MM.1S (cell line): ENCODE measurements around the gene MEPE.

Source experiments
- DNase-seq: peaks from one replicate; pipeline ENCODE4 v3.0.0-alpha.2; 2015
- H2AFZ ChIP-seq: fragments of 300-600 bp; sonication (generic); 2 replicates; pipeline ENCODE4 v1.6.0; 2016; ENCODE audit warnings: antibody characterized with exemption, low read length
- H3F3A ChIP-seq: fragments of 300-600 bp; sonication (generic); 2 replicates; pipeline ENCODE4 v1.6.1; 2016; ENCODE audit warnings: mild to moderate bottlenecking, antibody characterized with exemption, low read length, moderate library complexity, mixed read lengths; ENCODE audit not compliant: insufficient read depth
- H3K27ac ChIP-seq: fragments of 300-600 bp; sonication (generic); 2 replicates; pipeline ENCODE4 v1.5.1; 2016; ENCODE audit warnings: mild to moderate bottlenecking, low read length
- H3K27me3 ChIP-seq: fragments of 300-600 bp; sonication (generic); replicated peaks from 2 replicates; pipeline ENCODE4 v1.6.0; 2016; ENCODE audit warnings: low read length; ENCODE audit not compliant: insufficient read depth
- H3K36me3 ChIP-seq: fragments of 300-600 bp; sonication (generic); replicated peaks from 2 replicates; pipeline ENCODE4 v1.6.1; 2016; ENCODE audit warnings: mild to moderate bottlenecking, low read length, mixed read lengths; ENCODE audit not compliant: insufficient read depth
- H3K4me1 ChIP-seq: fragments of 300-600 bp; sonication (generic); 2 replicates; pipeline ENCODE4 v1.6.1; 2016; ENCODE audit warnings: low read length, mixed read lengths
- H3K4me2 ChIP-seq: fragments of 300-600 bp; sonication (generic); 2 replicates; pipeline ENCODE4 v1.6.0; 2016; ENCODE audit warnings: low read depth, low read length
- H3K4me3 ChIP-seq: fragments of 300-600 bp; sonication (generic); 2 replicates; pipeline ENCODE4 v1.5.1; 2016; ENCODE audit warnings: low read length, mixed read lengths
- H3K79me2 ChIP-seq: fragments of 300-600 bp; sonication (generic); 2 replicates; pipeline ENCODE4 v1.6.1; 2016; ENCODE audit warnings: mixed run types, low read length, mixed read lengths
- H3K9ac ChIP-seq: fragments of 300-600 bp; sonication (generic); 2 replicates; pipeline ENCODE4 v1.6.1; 2016; ENCODE audit warnings: low read length, mixed read lengths
- H3K9me2 ChIP-seq: fragments of 300-600 bp; sonication (generic); replicated peaks from 2 replicates; pipeline ENCODE4 v1.6.1; 2016; ENCODE audit warnings: mild to moderate bottlenecking, low read length, mixed read lengths; ENCODE audit not compliant: insufficient read depth
- H3K9me3 ChIP-seq: fragments of 300-600 bp; sonication (generic); replicated peaks from 2 replicates; pipeline ENCODE4 v1.6.1; 2016; ENCODE audit warnings: mild to moderate bottlenecking, low read length, mixed read lengths; ENCODE audit not compliant: insufficient read depth
- H4K20me1 ChIP-seq: fragments of 300-600 bp; sonication (generic); 2 replicates; pipeline ENCODE4 v1.6.1; 2016; ENCODE audit warnings: mild to moderate bottlenecking, low read length, moderate library complexity, mixed read lengths; ENCODE audit not compliant: insufficient read depth
- EZH2 ChIP-seq: fragments of 300-600 bp; sonication (generic); optimal IDR thresholded peaks from 2 replicates; pipeline ENCODE3; 2017; ENCODE audit warnings: low read depth, mild to moderate bottlenecking, antibody characterized with exemption, low read length, mixed read lengths
- EZH2phosphoT487 ChIP-seq: fragments of 300-600 bp; sonication (generic); IDR thresholded peaks from 2 replicates; pipeline ENCODE4 v1.6.1; 2018; ENCODE audit warnings: antibody characterized with exemption, low read length
- TF ChIP-seq, protein P1 (sequence below): fragments of 300-600 bp; sonication (generic); IDR thresholded peaks from 2 replicates; pipeline ENCODE4 v1.5.1; 2016; ENCODE audit warnings: antibody characterized with exemption, low read length, mixed read lengths

The MEPE gene

DNA sequence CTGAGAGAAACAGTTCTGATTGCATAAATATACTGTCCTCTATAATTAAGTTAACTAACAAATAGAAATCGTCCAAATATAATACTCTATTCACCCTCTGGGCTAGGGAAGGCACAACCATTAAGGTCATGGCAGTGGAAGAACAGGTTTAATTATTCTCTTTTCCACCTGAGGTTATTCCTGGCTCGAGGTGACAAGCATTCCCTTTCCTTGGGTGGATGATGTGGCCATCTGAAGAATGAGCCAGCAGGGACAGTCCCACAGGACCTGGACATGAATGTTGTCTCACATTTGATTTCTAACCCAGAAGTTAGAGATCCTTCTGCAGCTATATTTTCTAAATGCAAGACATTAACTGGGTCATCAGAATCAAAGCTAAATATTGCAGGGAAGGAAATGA lies 27.9 kb upstream of the MEPE start:
- Histone ChIP-seq H3K4me2 (no peak overlapping the region), H3F3A (no peaks in the 10 kb centered on the region), H2AFZ (no peak overlapping the region), H4K20me1 (no peaks in the 10 kb centered on the region), H3K9me2 (no peaks in the 10 kb centered on the region), H3K36me3 (no peaks in the 10 kb centered on the region), H3K4me1 (no peaks in the 10 kb centered on the region), H3K9ac (no peak overlapping the region), H3K27ac (no peak overlapping the region), H3K27me3 (no peaks in the 10 kb centered on the region), H3K9me3 (no peaks in the 10 kb centered on the region), H3K4me3 (no peak overlapping the region), H3K79me2 (no peaks in the 10 kb centered on the region)
- no peak for DNase-seq
- TF ChIP-seq, protein P1, sequence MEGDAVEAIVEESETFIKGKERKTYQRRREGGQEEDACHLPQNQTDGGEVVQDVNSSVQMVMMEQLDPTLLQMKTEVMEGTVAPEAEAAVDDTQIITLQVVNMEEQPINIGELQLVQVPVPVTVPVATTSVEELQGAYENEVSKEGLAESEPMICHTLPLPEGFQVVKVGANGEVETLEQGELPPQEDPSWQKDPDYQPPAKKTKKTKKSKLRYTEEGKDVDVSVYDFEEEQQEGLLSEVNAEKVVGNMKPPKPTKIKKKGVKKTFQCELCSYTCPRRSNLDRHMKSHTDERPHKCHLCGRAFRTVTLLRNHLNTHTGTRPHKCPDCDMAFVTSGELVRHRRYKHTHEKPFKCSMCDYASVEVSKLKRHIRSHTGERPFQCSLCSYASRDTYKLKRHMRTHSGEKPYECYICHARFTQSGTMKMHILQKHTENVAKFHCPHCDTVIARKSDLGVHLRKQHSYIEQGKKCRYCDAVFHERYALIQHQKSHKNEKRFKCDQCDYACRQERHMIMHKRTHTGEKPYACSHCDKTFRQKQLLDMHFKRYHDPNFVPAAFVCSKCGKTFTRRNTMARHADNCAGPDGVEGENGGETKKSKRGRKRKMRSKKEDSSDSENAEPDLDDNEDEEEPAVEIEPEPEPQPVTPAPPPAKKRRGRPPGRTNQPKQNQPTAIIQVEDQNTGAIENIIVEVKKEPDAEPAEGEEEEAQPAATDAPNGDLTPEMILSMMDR, result no peak
- no peak for TF ChIP-seq EZH2
- no peak for TF ChIP-seq EZH2phosphoT487

- no peaks in the 10 kb centered on the region for H4K20me1 ChIP-seq
- TF ChIP-seq, protein P1, result no peak
- TF ChIP-seq EZH2, result no peak
- no peak for TF ChIP-seq EZH2phosphoT487
- no peak overlapping the region for H3K4me2 ChIP-seq
- no peaks in the 10 kb centered on the region for H3K79me2 ChIP-seq
- no peak overlapping the region for H3K9ac ChIP-seq
- no peaks in the 10 kb centered on the region for H3K36me3 ChIP-seq
- no peaks in the 10 kb centered on the region for H3K9me3 ChIP-seq
- H3K9me2 ChIP-seq, result no peaks in the 10 kb centered on the region
- no peak overlapping the region for H3K4me3 ChIP-seq
- no peak overlapping the region for H3K27ac ChIP-seq
- H2AFZ ChIP-seq, result no peak overlapping the region
- no peaks in the 10 kb centered on the region for H3K4me1 ChIP-seq
- no peaks in the 10 kb centered on the region for H3K27me3 ChIP-seq
- DNase-seq, result no peak
- H3F3A ChIP-seq, result no peaks in the 10 kb centered on the region
Observed at GRCh38 chr4:87805971-87806370, 26.8 kb upstream of the MEPE start.

- Histone ChIP-seq H3K4me1 (no peaks in the 10 kb centered on the region), H3F3A (no peaks in the 10 kb centered on the region), H4K20me1 (no peaks in the 10 kb centered on the region), H3K27me3 (no peaks in the 10 kb centered on the region), H3K27ac (no peak overlapping the region), H3K9me2 (no peaks in the 10 kb centered on the region), H3K9me3 (no peaks in the 10 kb centered on the region), H3K4me3 (no peak overlapping the region), H3K4me2 (no peak overlapping the region), H2AFZ (no peak overlapping the region), H3K9ac (no peak overlapping the region), H3K36me3 (no peaks in the 10 kb centered on the region), H3K79me2 (no peaks in the 10 kb centered on the region)
- TF ChIP-seq EZH2phosphoT487 (no peak), EZH2 (no peak)
- TF ChIP-seq, protein P1, result no peak
- DNase-seq, result no peak
Observed at GRCh38 chr4:87806520-87806919, 26.2 kb upstream of the MEPE start.

DNA sequence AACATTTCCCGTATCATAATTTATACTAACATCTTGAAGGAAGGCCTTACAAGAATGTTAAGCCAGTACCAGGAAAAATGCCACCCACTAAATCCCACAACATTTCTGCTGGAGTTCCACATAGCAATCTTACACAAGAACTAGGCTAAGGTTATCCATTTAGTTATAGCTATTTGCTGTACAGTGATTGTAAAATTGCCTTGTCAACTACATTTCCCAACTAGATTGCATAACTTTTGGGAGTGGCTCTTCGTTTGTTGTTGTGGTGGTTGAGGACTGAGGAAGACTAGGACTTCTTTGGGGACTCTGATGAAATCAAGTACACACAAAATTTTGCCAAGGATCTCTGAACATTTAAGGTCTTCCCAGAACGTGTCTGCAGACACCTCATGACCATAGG lies 25.4 kb upstream of the MEPE start:
- no peaks in the 10 kb centered on the region for H3F3A ChIP-seq
- no peak overlapping the region for H3K4me2 ChIP-seq
- H3K36me3 ChIP-seq, result no peaks in the 10 kb centered on the region
- H2AFZ ChIP-seq, result no peak overlapping the region
- TF ChIP-seq EZH2 (no peak), EZH2phosphoT487 (no peak)
- TF ChIP-seq, protein P1, result no peak
- H3K9me2 ChIP-seq, result no peaks in the 10 kb centered on the region
- H3K9ac ChIP-seq, result no peak overlapping the region
- H3K27ac ChIP-seq, result no peak overlapping the region
- no peaks in the 10 kb centered on the region for H3K4me1 ChIP-seq
- no peaks in the 10 kb centered on the region for H3K79me2 ChIP-seq
- no peak for DNase-seq
- H3K9me3 ChIP-seq, result no peaks in the 10 kb centered on the region
- H3K27me3 ChIP-seq, result no peaks in the 10 kb centered on the region
- H3K4me3 ChIP-seq, result no peak overlapping the region
- no peaks in the 10 kb centered on the region for H4K20me1 ChIP-seq
